Heart left ventricle (tissue), 13 donors: Measurements from ENCODE around the gene RAB40A.

ENCODE experiments used
- POLR2A ChIP-seq, 2 donors: fragments of 450-650 bp; IDR thresholded peaks; one replicate each; pipeline ENCODE4 v1.6.1; 2017; ENCODE audit warnings: antibody characterized with exemption in 2 of 2, mild to moderate bottlenecking in 2 of 2, moderate library complexity in 2 of 2
- TF ChIP-seq, protein P1 (sequence below), 12 donors: fragments of 200-600 bp; sonication (generic) in 4 of 12; IDR thresholded peaks; one replicate each; pipeline versions ENCODE4 v1.5.0 to v1.8.0; 2018 to 2022; ENCODE audit warnings: antibody characterized with exemption in 12 of 12, mild to moderate bottlenecking in 5 of 12
- donor health status: ischemic (EF 13 %, LVEDD 7.1; RV severe dilation, severe dysfunction).
- donor health status: DM: no; HTN: yes; CAD: no.
- donor health status: DM: no; HTN: no; CAD: no.
- donor health status: ischemic (EF 25% LVEDD 6.9; RV normal size, moderate dysfunction).
- donor health status: ischemic (EF 25% LVEDD 5.7; RV mildly dilated, moderate dysfunction).
- donor health status: ischemic (EF 35%, LVEDD 5.7; RV mildly dilated, moderate dysfunction).
- donor health status: nonischemic (EF 11% LVEDD 7.7; RV severe dilation, severe dysfunction).
- donor health status: DM: yes; HTN: yes; CAD: no.
- donor health status: PGD.
- donor health status: ischemic (EF 29% LVEDD 5.4; RV normal size, mild dysfunction).
- donor health status: nonischemic (EF 23%, LVEDD 6.1; RV moderate dilation, normal function).

DNA sequence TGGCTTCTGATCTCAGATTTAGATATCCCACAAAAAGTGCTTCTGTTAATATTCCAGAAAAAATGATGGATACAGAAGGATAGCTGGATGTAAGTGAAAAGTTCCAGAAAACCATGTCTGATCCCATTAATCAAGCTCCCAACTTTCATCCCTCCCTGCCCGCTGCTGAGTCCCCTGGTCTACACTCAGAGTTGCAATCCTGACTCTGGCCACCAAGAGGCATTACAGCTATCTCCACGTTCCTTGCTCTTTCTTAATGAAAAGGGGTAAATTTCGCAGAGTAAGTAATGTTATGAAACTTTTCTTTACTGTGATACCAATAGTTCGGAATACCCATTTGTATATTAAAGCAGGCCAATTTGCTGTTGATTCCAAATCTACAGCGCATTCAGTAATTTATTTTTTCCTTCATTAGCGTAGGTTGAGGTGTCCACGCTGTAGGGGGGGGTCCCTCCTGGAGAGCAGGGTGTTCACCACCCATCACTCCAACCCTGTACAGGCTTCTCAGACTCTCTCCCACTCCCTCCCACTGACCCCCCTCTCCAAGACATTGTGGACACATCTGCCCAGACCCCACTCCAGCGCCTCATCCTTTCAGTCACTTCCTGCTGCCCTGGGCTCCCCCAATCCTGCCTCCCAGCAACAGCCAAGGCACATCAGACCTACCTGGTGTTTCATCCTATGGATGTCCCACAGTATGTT lies 55.1 kb downstream of the RAB40A start:
- TF ChIP-seq, protein P1, sequence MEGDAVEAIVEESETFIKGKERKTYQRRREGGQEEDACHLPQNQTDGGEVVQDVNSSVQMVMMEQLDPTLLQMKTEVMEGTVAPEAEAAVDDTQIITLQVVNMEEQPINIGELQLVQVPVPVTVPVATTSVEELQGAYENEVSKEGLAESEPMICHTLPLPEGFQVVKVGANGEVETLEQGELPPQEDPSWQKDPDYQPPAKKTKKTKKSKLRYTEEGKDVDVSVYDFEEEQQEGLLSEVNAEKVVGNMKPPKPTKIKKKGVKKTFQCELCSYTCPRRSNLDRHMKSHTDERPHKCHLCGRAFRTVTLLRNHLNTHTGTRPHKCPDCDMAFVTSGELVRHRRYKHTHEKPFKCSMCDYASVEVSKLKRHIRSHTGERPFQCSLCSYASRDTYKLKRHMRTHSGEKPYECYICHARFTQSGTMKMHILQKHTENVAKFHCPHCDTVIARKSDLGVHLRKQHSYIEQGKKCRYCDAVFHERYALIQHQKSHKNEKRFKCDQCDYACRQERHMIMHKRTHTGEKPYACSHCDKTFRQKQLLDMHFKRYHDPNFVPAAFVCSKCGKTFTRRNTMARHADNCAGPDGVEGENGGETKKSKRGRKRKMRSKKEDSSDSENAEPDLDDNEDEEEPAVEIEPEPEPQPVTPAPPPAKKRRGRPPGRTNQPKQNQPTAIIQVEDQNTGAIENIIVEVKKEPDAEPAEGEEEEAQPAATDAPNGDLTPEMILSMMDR (IDR thresholded peaks at IDR 0.05) = peak in 6 of 12 donors; percentile 16 to 40 (median 18)
- TF ChIP-seq POLR2A (IDR thresholded peaks at IDR 0.05) = no peak
